Common myeloid progenitor, CD34-positive (primary cell): ENCODE data around the gene AACS.

Experiments used
- CTCF ChIA-PET: fragments of 350-600 bp; sonication (Branson Sonifier 250); formaldehyde crosslinking; loops from one replicate; lab custom pipeline; 2021; ENCODE audit warnings: antibody characterized with exemption; lab: Charles Lee
- POLR2A ChIA-PET: fragments of 350-600 bp; sonication (Branson Sonifier 250); formaldehyde crosslinking; loops from one replicate; lab custom pipeline; 2021; ENCODE audit warnings: antibody characterized with exemption; lab: Charles Lee
- DNase-seq, 3 donors: peaks; one replicate each; pipeline versions ENCODE4 v3.0.0 to v3.0.0-alpha.2; 2013
- H3K27ac ChIP-seq, 2 experiments: 1 replicate in 1 of 2; 2 replicates in 1 of 2; pipeline ENCODE4 v1.7.0; 2013; ENCODE audit warnings: inconsistent platforms in 2 of 2, low read length in 2 of 2, mild to moderate bottlenecking in 2 of 2, low read depth in 1 of 2, moderate library complexity in 1 of 2; ENCODE audit not compliant: severe bottlenecking in 2 of 2, insufficient read depth in 1 of 2, poor library complexity in 1 of 2
- H3K27me3 ChIP-seq, 5 experiments: replicated peaks in 2 of 5; 1 replicate in 3 of 5; 2 replicates in 2 of 5; pipeline versions ENCODE4 v1.6.1 to v1.7.0; 2013; ENCODE audit warnings: low read length in 4 of 5, mild to moderate bottlenecking in 2 of 5, moderate library complexity in 2 of 5, inconsistent platforms in 1 of 5; ENCODE audit not compliant: insufficient read depth in 5 of 5, control insufficient read depth in 4 of 5
- H3K36me3 ChIP-seq, 4 experiments: 1 replicate in 2 of 4; 2 replicates in 2 of 4; pipeline versions ENCODE4 v1.6.1 to v1.7.0; 2013; ENCODE audit warnings: low read length in 3 of 4, control low read depth in 1 of 4, mild to moderate bottlenecking in 1 of 4; ENCODE audit not compliant: control insufficient read depth in 4 of 4, insufficient read depth in 4 of 4
- H3K4me1 ChIP-seq, 4 experiments: 1 replicate in 3 of 4; 2 replicates in 1 of 4; pipeline versions ENCODE4 v1.6.1 to v1.7.1; 2013; ENCODE audit warnings: low read length in 3 of 4, mild to moderate bottlenecking in 3 of 4, control low read depth in 1 of 4, inconsistent platforms in 1 of 4, moderate library complexity in 1 of 4; ENCODE audit not compliant: control insufficient read depth in 4 of 4, insufficient read depth in 4 of 4; ENCODE audit errors: control extremely low read depth in 1 of 4
- H3K4me3 ChIP-seq, 7 experiments: 1 replicate in 4 of 7; 2 replicates in 3 of 7; pipeline versions ENCODE4 v1.5.1 to v1.7.0; 2013; ENCODE audit warnings: mild to moderate bottlenecking in 7 of 7, low read length in 6 of 7, moderate library complexity in 6 of 7, inconsistent platforms in 2 of 7, low read depth in 2 of 7, control low read depth in 1 of 7; ENCODE audit not compliant: insufficient read depth in 4 of 7, control insufficient read depth in 1 of 7; ENCODE audit errors: extremely low read depth in 1 of 7
- H3K9me3 ChIP-seq, 5 experiments: 1 replicate in 4 of 5; 2 replicates in 1 of 5; pipeline versions ENCODE4 v1.6.1 to v1.7.1; 2013; ENCODE audit warnings: low read length in 4 of 5, mild to moderate bottlenecking in 2 of 5, inconsistent platforms in 1 of 5, low read depth in 1 of 5, moderate library complexity in 1 of 5; ENCODE audit not compliant: control insufficient read depth in 4 of 5, insufficient read depth in 2 of 5; ENCODE audit errors: control extremely low read depth in 1 of 5
- WGBS: methylation state at CpG from one replicate; pipeline ENCODE4 v1.1.5; 2013; ENCODE audit not compliant: insufficient coverage; 5-methylcytosine and 5-hydroxymethylcytosine counted together

The AACS gene

DNA sequence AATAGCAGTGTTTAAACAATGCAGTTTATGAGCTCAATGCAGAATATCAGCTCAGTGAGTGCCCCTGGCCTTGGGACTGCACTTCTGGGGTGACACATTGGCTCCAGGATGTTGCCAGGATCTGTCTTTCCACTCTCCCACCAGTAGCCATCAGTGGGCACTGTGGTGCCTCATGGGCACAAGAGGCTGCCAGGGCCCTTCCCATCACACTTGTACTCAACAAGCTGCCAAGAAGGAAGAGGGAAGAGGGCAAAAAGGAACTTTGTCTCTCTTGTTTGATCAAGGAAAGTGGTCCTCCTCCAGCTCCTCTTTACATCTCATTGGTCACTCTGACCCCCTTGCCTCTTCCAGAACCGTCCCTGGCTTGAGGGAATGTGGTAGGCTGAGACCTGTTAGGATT lies 115.9 kb downstream of the AACS start:
- POLR2A ChIA-PET = no interaction called here
- H3K9me3 ChIP-seq = peaks cover 0 to 4% (median 0%) of the 10 kb centered on the region in 5 experiments
- peaks cover 0 to 10% (median 3%) of the 10 kb centered on the region in 4 experiments for H3K4me1 ChIP-seq
- WGBS = 100% methylated on average over 1 of the region's 1 CpG
- no peak for DNase-seq
- no peak overlapping the region for H3K4me3 ChIP-seq
- H3K27ac ChIP-seq = no peak overlapping the region
- no peaks in the 10 kb centered on the region for H3K36me3 ChIP-seq
- CTCF ChIA-PET = interaction anchor here (0.6 to 1.5 kb wide), 3 partner anchors 22 to 1693 kb away, joined by 3 read pairs; no protein-coding TSS in a partner anchor
- peaks cover 2 to 53% (median 25%) of the 10 kb centered on the region in 5 experiments for H3K27me3 ChIP-seq

DNA sequence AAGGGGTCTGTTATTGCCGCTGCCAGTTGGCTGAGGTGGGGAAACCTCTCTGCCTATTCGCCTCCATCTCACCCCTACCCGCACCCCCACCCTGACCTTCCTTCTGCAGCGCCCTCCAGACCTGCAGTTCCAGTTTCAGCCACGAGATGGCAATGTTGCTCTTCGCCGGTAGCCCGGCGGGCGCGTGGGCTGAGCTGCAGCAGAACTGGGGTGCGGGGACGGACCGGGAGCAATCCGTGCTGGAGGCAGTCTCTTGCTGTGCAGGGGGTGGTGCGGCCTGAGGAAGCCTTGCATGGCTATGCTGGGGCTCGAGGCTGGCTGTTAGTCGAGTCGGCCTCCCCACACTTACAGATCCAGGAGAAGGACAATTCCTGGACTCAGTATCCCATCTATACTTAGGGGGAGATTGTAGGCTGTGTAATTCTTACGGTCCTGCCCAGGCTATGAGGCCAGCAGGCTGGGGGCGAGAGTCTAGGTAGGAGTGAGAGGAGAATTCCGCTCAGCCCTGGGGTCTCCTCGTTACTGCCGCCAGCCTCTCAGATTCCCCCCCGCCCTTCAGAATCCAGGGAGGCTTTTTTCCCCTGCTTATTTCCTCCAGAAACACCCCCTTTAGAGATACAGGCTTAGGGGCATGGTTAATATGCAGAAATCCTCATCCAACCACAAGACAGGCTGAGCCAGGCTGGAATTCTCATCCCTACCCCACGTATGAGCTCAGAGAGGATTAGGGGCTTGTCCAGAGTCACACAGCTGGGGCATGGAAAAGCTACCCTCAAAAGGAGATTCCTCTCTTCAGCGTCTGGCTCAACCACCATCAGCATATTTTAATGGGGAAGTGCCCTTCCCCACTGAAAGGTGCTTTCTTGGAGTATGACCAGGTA lies 118.2 kb downstream of the AACS start:
- Histone ChIP-seq H3K9me3 (peaks cover 0 to 3% (median 0%) of the 10 kb centered on the region in 5 experiments), H3K27ac (no peak overlapping the region), H3K36me3 (no peaks in the 10 kb centered on the region), H3K4me3 (no peak overlapping the region), H3K4me1 (peaks cover 0 to 21% (median 8%) of the 10 kb centered on the region in 4 experiments), H3K27me3 (peaks cover 0 to 67% (median 33%) of the 10 kb centered on the region in 5 experiments)
- ChIA-PET CTCF (interaction anchor here (0.6 to 2.7 kb wide), 11 partner anchors 10 to 1564 kb away, joined by 3 to 17 read pairs (median 3); no protein-coding TSS in a partner anchor), POLR2A (no interaction called here)
- 0% methylated on average over 15 of the region's 27 CpGs for WGBS
- peak; percentile 73 to 87 (median 82) for DNase-seq

GRCh38 chr12:125184213-125184967 lies 119.2 kb downstream of the AACS start:
- DNase-seq = no peak
- H3K9me3 ChIP-seq = peaks cover 0 to 3% (median 0%) of the 10 kb centered on the region in 5 experiments
- POLR2A ChIA-PET = no interaction called here
- WGBS = 36% methylated on average over 12 of the region's 16 CpGs
- peaks cover 7 to 72% (median 39%) of the 10 kb centered on the region in 5 experiments for H3K27me3 ChIP-seq
- no peak overlapping the region for H3K27ac ChIP-seq
- peaks cover 0 to 25% (median 8%) of the 10 kb centered on the region in 4 experiments for H3K4me1 ChIP-seq
- no peak overlapping the region for H3K4me3 ChIP-seq
- no peaks in the 10 kb centered on the region for H3K36me3 ChIP-seq
- CTCF ChIA-PET = interaction anchor here (0.6 to 2.7 kb wide), 5 partner anchors 16 to 218 kb away, joined by 3 to 17 read pairs (median 3); no protein-coding TSS in a partner anchor

DNA sequence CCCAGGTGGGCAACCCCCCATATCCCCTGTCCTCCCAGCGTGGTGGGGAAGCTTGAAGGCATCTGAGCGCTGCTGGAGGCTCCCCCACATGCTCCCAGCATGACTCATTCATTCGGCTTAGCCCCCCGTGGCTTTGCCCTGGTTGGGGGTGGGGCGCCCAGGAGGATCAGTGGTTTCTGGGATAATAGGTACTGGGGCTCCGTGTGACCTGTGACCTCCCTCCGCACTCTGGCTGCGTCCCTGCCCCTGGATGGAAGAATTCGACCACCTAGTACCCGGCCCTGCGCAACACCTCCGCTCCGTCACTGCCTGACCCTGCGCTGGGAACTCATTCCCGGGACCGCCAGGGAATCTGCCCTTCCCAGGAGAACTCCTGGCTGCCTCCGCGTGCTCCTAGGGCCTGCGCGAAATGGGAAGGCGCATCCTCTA lies 120.1 kb downstream of the AACS start:
- Histone ChIP-seq H3K4me3 (peak overlapping the region in 1 of 7 experiments; percentile 46), H3K27ac (no peak overlapping the region), H3K36me3 (no peaks in the 10 kb centered on the region), H3K4me1 (peaks cover 0 to 25% (median 8%) of the 10 kb centered on the region in 4 experiments), H3K27me3 (peaks cover 15 to 80% (median 46%) of the 10 kb centered on the region in 5 experiments), H3K9me3 (peaks cover 0 to 3% (median 0%) of the 10 kb centered on the region in 5 experiments)
- DNase-seq = peak in 1 of 3 donors; percentile 17
- CTCF ChIA-PET = interaction anchor here (2.7 kb wide), 1 partner anchor 17 kb away, joined by 17 read pairs; no protein-coding TSS in a partner anchor
- WGBS = 6% methylated on average over 18 of the region's 21 CpGs
- POLR2A ChIA-PET = no interaction called here

DNA sequence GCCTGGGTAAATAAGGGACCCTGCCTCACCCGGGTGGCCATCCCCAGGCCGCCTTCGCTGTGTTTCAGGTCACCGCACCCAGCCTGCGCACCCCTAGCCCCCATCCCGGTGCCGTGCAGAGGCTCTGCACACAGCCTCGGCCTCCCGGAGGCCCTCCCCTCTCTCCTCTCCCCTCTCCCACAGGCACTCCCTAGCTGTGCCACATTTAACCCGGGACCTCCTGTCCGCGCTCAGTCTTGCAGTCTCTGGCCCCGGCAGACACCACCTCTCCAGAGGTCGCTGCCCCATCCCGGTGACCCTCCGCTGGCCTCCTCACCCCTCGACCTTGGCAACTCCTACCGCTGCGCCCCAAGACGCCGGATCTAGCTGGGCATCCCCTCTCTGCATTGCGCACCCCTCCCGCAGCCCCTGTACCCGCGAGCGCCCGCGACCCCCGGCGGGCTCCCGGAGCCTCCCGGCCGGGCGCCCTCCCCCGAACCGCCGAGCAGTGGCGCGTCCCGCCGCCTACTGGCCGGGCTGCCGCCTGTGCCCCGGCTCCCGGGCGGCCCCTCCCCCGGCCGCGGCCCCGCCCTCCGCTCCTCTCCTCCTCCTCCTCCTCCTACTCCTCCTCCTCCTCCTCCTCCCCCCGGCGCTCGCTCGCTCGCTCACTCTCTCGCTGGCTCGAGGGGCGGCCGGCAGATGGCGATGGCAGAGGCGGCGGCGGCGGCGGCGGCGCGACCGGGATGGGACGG lies 120.7 kb downstream of the AACS start, which contains the start of gene TMEM132B:
TSS of gene TMEM132B (plus strand) at position 647 of the 731 bp plus-strand sequence.
- WGBS = 1% methylated on average over 34 of the region's 71 CpGs

GRCh38 chr12:125186471-125187147 lies 121.4 kb downstream of the AACS start:
- Histone ChIP-seq H3K9me3 (no peaks in the 10 kb centered on the region), H3K4me1 (peaks cover 0 to 25% (median 8%) of the 10 kb centered on the region in 4 experiments), H3K27ac (no peak overlapping the region), H3K27me3 (peaks cover 15 to 89% (median 46%) of the 10 kb centered on the region in 5 experiments), H3K36me3 (no peaks in the 10 kb centered on the region), H3K4me3 (peak overlapping the region in 5 of 7 experiments; percentile 19 to 66 (median 42))
- POLR2A ChIA-PET = no interaction called here
- under 1% methylated on average over 76 of the region's 90 CpGs for WGBS
- CTCF ChIA-PET = interaction anchor here (1.0 kb wide), 1 partner anchor 9 kb away, joined by 3 read pairs; no protein-coding TSS in a partner anchor
- peak in 2 of 3 donors; percentile 19 to 34 for DNase-seq

More for the DNA sequence above, 120.7 kb downstream of the AACS start, which contains the start of gene TMEM132B:
- CTCF ChIA-PET = interaction anchor here (1.0 kb wide), 1 partner anchor 8 kb away, joined by 3 read pairs; no protein-coding TSS in a partner anchor
- peaks cover 0 to 25% (median 8%) of the 10 kb centered on the region in 4 experiments for H3K4me1 ChIP-seq
- H3K4me3 ChIP-seq = peak within 1 kb of the TSS in 5 of 7 experiments; percentile 27 to 66 (median 42)
- DNase-seq = peak; percentile 52 to 75 (median 70)
- no peak within 1 kb of the TSS for H3K27ac ChIP-seq
- peaks cover 0 to 3% (median 0%) of the 10 kb centered on the region in 5 experiments for H3K9me3 ChIP-seq
- POLR2A ChIA-PET = no interaction called here
- H3K27me3 ChIP-seq = peaks cover 15 to 82% (median 46%) of the 10 kb centered on the region in 5 experiments
- H3K36me3 ChIP-seq = no peaks in the 10 kb centered on the region
